Retinal pigment epithelial cell (primary cell): ENCODE results near the gene ELMO1.

Source experiments
- DNase-seq: peaks from one replicate; pipeline ENCODE4 v3.0.0-alpha.2; 2010; ENCODE audit warnings: low read depth
- H3K4me3 ChIP-seq: 2 replicates; pipeline ENCODE4 v1.5.1; 2011; ENCODE audit warnings: mild to moderate bottlenecking, low read length, control low read depth, moderate library complexity
- TF ChIP-seq, protein P1 (sequence below): conservative IDR thresholded peaks from 2 replicates; pipeline ENCODE4 v1.5.1; 2011; ENCODE audit warnings: low read depth, low read length, control low read depth, inconsistent platforms

Gene ELMO1

DNA sequence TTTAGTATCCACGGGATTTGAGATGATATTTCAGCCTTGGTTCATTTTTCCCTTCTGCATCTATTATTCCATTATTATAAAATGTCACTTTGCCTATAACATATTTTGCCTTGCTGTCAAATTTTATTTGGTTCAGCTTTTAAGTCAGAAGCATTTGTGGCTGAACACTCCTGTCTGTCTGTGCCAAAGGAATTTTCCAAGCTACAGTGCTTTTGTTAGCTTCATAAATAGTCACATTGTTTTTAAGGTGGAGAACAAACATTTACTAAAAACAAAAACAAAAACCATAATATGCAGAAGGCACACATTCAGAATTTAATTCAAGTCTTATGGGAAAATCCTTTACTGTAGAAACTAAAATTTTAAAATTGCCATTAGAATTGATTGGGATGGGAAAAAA lies 33.8 kb upstream of the ELMO1 start:
- no peak for DNase-seq
- no peak overlapping the region for H3K4me3 ChIP-seq
- TF ChIP-seq, protein P1, sequence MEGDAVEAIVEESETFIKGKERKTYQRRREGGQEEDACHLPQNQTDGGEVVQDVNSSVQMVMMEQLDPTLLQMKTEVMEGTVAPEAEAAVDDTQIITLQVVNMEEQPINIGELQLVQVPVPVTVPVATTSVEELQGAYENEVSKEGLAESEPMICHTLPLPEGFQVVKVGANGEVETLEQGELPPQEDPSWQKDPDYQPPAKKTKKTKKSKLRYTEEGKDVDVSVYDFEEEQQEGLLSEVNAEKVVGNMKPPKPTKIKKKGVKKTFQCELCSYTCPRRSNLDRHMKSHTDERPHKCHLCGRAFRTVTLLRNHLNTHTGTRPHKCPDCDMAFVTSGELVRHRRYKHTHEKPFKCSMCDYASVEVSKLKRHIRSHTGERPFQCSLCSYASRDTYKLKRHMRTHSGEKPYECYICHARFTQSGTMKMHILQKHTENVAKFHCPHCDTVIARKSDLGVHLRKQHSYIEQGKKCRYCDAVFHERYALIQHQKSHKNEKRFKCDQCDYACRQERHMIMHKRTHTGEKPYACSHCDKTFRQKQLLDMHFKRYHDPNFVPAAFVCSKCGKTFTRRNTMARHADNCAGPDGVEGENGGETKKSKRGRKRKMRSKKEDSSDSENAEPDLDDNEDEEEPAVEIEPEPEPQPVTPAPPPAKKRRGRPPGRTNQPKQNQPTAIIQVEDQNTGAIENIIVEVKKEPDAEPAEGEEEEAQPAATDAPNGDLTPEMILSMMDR = no peak

DNA sequence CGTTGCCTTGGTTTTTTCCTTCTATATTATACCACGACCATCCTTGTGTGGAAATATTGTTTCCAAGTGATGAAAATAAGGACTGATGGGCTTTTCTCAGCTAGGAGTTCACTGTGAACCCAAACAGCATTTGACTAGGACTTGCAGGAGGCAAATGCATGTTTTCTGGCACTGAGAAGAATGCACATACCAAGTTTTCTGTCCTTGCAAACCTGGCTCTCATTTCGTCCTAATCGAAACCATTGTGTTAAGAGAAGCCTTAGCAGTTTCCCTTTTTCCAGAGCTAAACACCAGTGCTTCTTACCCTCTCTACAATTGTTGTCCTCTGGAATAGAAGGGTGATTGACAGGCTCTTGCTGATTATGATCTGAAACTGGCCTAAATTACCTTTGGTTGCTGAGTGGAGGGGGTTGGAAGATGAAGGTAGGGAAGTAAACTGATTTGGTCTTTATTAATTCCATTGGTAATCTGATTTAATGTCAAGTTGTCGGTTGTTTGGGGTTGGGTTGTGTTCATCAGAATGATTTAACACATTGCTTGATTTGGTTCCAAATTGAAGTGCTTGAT lies 33.1 kb upstream of the ELMO1 start:
- no peak overlapping the region for H3K4me3 ChIP-seq
- DNase-seq = no peak
- TF ChIP-seq, protein P1 = no peak

DNA sequence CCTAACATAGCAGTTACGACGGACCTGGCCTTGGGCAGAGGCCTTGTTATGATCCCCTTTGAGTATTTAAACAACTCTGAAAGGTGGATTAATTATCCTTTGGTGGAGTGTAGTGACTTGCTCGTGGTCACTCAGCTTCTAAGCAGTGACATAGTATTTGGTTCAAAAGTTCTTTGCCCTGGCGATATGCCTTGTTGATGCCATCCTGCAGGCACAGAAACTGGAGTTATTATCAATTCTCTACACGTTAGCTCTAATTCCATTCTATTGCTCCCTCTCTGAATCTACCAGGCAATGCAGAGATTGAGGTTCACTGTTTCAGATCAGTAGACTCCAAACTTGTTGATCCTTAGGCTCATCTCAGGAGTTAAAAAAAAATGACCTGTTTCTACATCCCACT lies 32.5 kb upstream of the ELMO1 start:
- DNase-seq = no peak
- TF ChIP-seq, protein P1 = no peak
- no peak overlapping the region for H3K4me3 ChIP-seq

DNA sequence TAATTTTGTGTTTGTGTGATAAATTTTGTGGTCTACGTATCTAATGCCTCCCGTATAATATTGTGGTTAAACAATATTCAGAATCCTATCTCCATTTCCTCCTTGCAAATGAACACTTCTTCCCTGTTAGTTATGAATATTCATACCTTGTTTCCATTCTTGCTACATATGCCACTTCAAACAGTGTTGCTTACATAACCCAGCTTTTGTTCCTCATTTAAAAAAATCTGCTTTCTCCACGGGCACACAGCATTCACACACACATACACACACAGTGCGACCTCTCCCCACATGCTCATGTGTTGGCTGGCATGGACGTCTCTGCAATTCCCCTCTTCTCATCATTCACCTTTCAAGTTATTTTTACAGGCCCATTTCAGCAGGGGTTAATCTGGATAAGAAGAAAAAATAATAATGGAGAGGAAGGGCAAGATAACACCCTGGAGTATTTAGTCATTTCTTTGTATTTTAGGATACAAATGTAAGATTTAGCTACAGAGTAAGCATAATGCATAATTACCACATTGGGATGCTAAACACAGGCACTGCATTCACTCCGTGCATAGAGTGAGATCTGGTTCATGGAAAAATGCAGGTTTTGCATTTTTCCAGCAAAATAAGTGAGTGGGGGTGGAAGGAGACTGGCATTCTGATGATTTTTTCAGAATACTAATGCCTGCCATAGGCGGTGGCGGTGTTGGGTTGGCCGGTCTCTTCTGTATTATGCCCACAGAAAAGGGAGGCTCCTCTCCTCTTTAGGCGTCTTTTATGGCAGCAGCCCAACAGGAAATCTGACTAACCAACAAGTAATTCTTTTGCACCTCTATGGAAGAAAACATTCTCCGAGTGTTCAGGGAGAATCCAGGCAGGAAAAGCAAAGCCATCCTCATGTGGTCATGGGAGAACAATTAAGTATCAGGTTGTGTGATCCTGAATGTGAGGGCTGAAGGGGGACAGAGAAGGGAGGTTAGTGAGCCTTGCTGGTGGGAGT lies 31.7 kb upstream of the ELMO1 start:
- no peak for DNase-seq
- TF ChIP-seq, protein P1 = no peak
- no peak overlapping the region for H3K4me3 ChIP-seq

DNA sequence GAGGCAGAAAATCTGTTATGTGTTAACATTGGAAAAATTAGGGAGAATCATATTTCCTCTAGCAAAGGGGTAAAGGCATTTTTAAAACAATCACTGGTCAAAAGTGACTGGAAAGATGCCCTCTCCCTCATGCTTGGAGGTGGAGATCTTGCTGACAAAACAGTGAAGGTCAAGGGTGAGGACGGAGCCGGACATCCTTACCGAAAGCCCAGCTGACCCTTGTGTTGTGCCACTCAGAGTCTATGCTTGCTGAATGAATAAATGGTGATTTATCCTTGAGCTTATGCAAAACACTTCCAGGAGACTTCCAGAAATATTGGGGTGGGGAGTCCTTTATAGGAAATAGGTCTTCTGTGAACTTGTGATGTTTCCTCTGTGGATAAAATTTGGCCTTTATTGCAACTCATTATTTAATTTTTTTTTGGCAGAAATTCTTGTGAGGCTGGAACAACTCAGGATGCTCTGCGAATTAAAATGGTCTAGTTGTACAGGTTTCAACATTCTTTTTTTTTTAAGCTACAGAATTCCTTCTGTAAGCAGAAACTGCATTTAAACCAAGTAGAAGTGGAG lies 28.3 kb upstream of the ELMO1 start:
- no peak overlapping the region for H3K4me3 ChIP-seq
- TF ChIP-seq, protein P1 = no peak
- no peak for DNase-seq

DNA sequence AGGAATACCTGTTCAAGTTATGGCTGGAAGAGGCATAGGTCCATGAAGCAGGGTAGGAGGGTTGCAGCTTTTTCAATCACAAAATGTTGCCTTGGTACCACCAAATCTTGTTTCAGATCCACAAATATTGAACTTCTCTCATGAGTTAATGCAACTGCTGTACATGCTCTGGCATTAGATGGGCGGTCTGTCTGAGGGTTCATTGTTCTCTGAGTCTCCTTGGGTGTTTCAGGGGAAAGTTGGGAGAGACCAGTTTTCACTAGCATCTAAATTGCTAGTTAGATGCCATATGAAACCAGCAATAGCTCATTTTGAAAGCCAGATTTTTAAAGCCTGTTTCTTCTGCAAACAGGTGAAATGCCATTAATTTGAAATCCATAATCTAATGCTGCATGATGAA lies 27.8 kb upstream of the ELMO1 start:
- TF ChIP-seq, protein P1 = no peak
- no peak for DNase-seq
- no peak overlapping the region for H3K4me3 ChIP-seq
